ENCODE data around the gene FIGNL1. TPM values are rescaled to one million over a fixed set of nuclear protein-coding genes. Genes with fewer than 3 reads are reported as not detected.

Gene FIGNL1
- total RNA-seq, 2 donors from 2014 or later: 2.0 to 7.0 TPM

DNA sequence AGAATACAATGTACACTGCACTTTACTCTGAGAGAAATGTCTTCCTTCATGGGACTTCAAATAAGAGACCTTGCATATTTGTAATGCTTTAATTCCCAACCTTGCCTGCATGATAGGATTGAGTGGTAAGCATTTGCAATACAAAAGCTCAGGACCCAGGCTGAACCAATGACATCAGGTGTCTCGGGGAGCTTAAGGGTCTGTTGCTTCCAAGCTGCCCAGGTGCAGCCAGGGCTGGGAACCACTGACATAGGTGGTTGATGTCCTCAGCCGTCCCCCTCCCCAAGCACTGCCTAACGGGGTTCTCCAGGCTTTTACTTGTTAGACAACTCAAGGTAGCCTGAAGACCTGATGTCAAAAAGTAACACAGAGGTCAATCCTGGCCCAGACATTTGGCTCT, 29.1 kb downstream of the FIGNL1 start:
- no peak overlapping the region for H3K4me3 ChIP-seq
- no peak for TF ChIP-seq POLR2A (IDR thresholded peaks at IDR 0.05)
- TF ChIP-seq, protein P1, sequence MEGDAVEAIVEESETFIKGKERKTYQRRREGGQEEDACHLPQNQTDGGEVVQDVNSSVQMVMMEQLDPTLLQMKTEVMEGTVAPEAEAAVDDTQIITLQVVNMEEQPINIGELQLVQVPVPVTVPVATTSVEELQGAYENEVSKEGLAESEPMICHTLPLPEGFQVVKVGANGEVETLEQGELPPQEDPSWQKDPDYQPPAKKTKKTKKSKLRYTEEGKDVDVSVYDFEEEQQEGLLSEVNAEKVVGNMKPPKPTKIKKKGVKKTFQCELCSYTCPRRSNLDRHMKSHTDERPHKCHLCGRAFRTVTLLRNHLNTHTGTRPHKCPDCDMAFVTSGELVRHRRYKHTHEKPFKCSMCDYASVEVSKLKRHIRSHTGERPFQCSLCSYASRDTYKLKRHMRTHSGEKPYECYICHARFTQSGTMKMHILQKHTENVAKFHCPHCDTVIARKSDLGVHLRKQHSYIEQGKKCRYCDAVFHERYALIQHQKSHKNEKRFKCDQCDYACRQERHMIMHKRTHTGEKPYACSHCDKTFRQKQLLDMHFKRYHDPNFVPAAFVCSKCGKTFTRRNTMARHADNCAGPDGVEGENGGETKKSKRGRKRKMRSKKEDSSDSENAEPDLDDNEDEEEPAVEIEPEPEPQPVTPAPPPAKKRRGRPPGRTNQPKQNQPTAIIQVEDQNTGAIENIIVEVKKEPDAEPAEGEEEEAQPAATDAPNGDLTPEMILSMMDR (IDR thresholded peaks at IDR 0.05): no peak
- intact Hi-C loops (cut with DNase I): no loop called here
- no peaks in the 10 kb centered on the region for H3K27me3 ChIP-seq
- H3K4me1 ChIP-seq: no peaks in the 10 kb centered on the region
- no peaks in the 10 kb centered on the region for H3K9me3 ChIP-seq
- 36 to 78% methylated on average over 1 to 3 of the region's 3 CpGs for WGBS, 2 donors
- ATAC-seq: no peak
- no peaks in the 10 kb centered on the region for H3K36me3 ChIP-seq (replicated peaks in 1 of 2; ENCODE audit: insufficient read depth in 1 of 2, low read depth in 2 of 2)
- DNase-seq: no peak
- no peak overlapping the region for H3K27ac ChIP-seq

DNA sequence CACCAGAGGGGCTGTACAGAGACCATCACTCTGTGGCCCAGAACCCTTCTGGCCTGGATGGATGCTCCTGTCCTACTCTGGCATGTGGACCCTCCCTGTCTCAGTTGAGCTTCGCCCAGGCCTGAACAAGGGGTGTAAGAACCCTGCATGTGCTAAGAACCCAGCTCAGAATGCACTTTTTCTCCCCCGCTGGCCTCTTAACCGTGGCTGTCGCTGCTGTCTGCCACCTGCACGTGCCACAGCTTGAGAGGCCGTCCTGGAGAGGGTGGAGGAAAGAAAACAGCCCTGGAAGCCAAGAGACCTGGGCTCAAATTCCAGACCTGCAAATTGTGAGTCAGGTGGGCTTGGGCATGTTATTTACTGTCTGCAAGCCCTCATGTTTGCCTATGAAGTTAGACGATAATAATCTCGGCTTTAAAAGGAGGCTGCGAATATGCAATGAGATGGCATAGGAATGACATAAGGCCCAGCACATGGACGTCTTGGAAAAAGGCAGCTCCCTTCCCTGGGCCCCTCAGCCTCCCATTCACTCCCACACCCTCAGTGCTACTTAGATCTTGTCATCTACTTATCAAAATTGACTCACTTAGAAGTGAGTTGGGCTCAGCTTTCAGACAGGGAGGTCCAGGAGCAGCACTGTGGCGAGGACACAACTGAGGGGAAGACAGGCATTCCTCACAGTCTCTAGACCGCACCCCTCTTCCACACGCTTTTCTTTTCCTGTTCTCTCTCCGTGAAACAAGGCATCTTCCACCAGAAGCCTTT, 31.4 kb downstream of the FIGNL1 start:
- 60 to 62% methylated on average over 14 of the region's 14 CpGs for WGBS, 2 donors
- H3K4me1 ChIP-seq: no peaks in the 10 kb centered on the region
- H3K4me3 ChIP-seq: no peak overlapping the region
- H3K27me3 ChIP-seq: no peaks in the 10 kb centered on the region
- TF ChIP-seq POLR2A (IDR thresholded peaks at IDR 0.05): no peak
- H3K9me3 ChIP-seq: no peaks in the 10 kb centered on the region
- intact Hi-C loops (cut with DNase I): loop anchor here (10.0 kb wide), 1 partner anchor 324 kb away; the partner anchor contains the start of gene ZPBP
- H3K36me3 ChIP-seq (replicated peaks in 1 of 2; ENCODE audit: insufficient read depth in 1 of 2, low read depth in 2 of 2): no peaks in the 10 kb centered on the region
- H3K27ac ChIP-seq: no peak overlapping the region
- DNase-seq (no peak), ATAC-seq (no peak)

DNA sequence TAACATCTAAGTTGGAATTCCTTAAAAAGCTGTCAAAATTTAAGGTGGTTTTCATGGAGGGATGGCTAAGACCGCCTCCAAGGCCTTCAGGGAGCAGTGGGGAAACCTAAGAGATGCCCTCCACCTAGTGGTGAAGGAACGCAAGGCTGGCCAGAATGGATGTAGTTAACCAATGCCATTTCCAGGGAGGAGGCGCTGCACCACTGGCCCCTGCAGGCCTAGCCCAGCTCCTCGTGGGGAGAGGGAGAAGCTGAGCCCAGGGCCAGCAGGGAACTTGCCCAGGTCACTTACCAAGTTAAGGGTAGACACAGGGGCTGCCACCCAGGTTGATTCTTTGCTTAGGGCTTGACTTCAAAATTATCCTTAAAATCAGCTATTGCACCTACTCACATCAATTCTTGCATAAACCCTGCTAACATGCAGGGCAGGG, 32.0 kb downstream of the FIGNL1 start:
- TF ChIP-seq, protein P1 (IDR thresholded peaks at IDR 0.05): peak; percentile 44 to 82 (median 74)
- no peak for TF ChIP-seq POLR2A (IDR thresholded peaks at IDR 0.05)
- H3K4me3 ChIP-seq: no peak overlapping the region
- H3K9me3 ChIP-seq: no peaks in the 10 kb centered on the region
- H3K4me1 ChIP-seq: no peaks in the 10 kb centered on the region
- 1 to 3% methylated on average over 2 to 4 of the region's 4 CpGs for WGBS, 2 donors
- peak; percentile 75 for ATAC-seq
- no peaks in the 10 kb centered on the region for H3K27me3 ChIP-seq
- peak; percentile 63 to 82 (median 73) for DNase-seq
- no peak overlapping the region for H3K27ac ChIP-seq
- H3K36me3 ChIP-seq (replicated peaks in 1 of 2; ENCODE audit: insufficient read depth in 1 of 2, low read depth in 2 of 2): no peaks in the 10 kb centered on the region
- intact Hi-C loops (cut with DNase I): loop anchor here (10.0 kb wide), 1 partner anchor 323 kb away; the partner anchor contains the start of gene ZPBP

DNA sequence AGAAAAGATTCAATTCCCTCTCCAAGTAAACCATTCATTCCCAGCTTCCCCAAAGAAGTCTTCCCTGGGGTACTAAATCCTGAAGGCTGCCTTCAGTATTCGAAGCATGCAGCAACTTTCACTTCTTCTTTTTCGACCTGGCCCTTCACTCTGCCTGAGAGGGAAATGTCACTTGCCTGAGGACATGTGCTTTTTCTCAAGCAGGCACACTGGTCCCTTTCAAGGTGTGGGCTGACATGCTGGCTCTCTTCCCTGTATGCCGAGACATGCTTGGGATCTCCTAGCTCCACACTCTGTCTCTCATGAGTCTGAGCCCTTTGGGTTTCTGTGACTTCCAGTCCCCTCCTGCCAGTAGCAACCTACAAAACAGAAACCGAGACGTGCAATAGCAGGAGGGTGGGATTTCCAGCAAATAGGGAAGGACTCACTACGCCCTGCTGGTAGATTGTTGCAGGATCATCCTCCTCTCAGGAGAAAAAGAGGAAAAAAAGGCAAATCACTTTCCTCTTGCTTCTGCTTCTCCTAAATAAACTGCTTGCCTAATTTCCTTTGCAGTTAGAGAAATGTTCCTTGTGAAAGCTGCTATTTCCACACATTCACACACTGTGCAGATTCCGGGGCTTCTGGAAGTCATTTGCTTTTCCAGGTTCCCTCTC, 33.5 kb downstream of the FIGNL1 start:
- Histone ChIP-seq H3K27me3 (no peaks in the 10 kb centered on the region), H3K4me3 (no peak overlapping the region), H3K4me1 (no peaks in the 10 kb centered on the region), H3K36me3 (replicated peaks in 1 of 2; ENCODE audit: insufficient read depth in 1 of 2, low read depth in 2 of 2) (no peaks in the 10 kb centered on the region), H3K9me3 (no peaks in the 10 kb centered on the region), H3K27ac (no peak overlapping the region)
- DNase-seq: peak in 1 of 4 donors; percentile 25
- 41 to 58% methylated on average over 7 of the region's 7 CpGs for WGBS, 2 donors
- no peak for ATAC-seq
- TF ChIP-seq POLR2A (IDR thresholded peaks at IDR 0.05): no peak
- TF ChIP-seq, protein P1 (IDR thresholded peaks at IDR 0.05): no peak
- intact Hi-C loops (cut with DNase I): loop anchor here (10.0 kb wide), 1 partner anchor 322 kb away; the partner anchor contains the start of gene ZPBP

DNA sequence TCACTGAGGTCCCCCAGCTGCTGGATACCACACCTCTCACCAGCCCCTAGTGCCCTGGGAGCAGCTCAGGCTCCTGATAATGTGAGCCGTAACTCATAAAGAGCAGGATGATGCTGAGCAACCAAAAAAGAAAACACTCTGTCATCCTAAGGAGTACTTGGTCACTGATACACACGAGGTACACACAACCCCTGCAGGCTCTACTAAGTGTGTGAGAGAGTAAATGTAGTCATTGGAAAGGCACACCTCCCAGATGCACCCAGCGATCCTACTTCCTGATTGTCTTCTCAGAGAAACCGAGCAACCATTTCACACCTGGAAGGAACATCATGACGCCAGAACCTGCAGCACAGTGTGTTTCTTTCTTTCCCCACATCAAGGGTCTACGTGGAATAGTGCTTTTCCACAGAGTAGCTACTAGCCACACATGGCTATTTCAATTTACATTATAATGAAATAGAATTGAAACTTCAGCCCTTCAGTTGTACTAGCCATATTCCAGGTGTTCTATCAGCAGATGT, 34.2 kb downstream of the FIGNL1 start:
- H3K4me3 ChIP-seq: no peak overlapping the region
- H3K4me1 ChIP-seq: no peaks in the 10 kb centered on the region
- H3K9me3 ChIP-seq: no peaks in the 10 kb centered on the region
- no peaks in the 10 kb centered on the region for H3K36me3 ChIP-seq (replicated peaks in 1 of 2; ENCODE audit: insufficient read depth in 1 of 2, low read depth in 2 of 2)
- WGBS, 2 donors: 53 to 59% methylated on average over 6 of the region's 6 CpGs
- DNase-seq (no peak), ATAC-seq (no peak)
- H3K27ac ChIP-seq: no peak overlapping the region
- no peaks in the 10 kb centered on the region for H3K27me3 ChIP-seq
- intact Hi-C loops (cut with DNase I): loop anchor here (10.0 kb wide), 1 partner anchor 321 kb away; the partner anchor contains the start of gene ZPBP
- TF ChIP-seq, protein P1 (IDR thresholded peaks at IDR 0.05): no peak
- TF ChIP-seq POLR2A (IDR thresholded peaks at IDR 0.05): no peak
